D721Med (cell line): Measurements from ENCODE around the gene C16orf92.
A peak's percentile ranks its signal among the peaks of the same experiment; 100 is the strongest.

Experiments used
- DNase-seq: peaks from one replicate; pipeline ENCODE4 v3.0.0; 2011; ENCODE audit warnings: low spot score; ENCODE audit not compliant: insufficient read length
- FAIRE-seq: peaks from 2 replicates; lab custom pipeline; 2011; peaks lifted over from hg19 to GRCh38; lab: Jason Lieb, UNC
- TF ChIP-seq, protein P1 (sequence below): IDR thresholded peaks from 2 replicates; pipeline ENCODE4 v1.5.1; 2012; ENCODE audit warnings: mild to moderate bottlenecking, control low read depth; ENCODE audit not compliant: insufficient read depth; ENCODE audit errors: missing control alignments

Gene C16orf92

GRCh38 chr16:29994600-29995323, 28.2 kb upstream of the C16orf92 start:
- TF ChIP-seq, protein P1, sequence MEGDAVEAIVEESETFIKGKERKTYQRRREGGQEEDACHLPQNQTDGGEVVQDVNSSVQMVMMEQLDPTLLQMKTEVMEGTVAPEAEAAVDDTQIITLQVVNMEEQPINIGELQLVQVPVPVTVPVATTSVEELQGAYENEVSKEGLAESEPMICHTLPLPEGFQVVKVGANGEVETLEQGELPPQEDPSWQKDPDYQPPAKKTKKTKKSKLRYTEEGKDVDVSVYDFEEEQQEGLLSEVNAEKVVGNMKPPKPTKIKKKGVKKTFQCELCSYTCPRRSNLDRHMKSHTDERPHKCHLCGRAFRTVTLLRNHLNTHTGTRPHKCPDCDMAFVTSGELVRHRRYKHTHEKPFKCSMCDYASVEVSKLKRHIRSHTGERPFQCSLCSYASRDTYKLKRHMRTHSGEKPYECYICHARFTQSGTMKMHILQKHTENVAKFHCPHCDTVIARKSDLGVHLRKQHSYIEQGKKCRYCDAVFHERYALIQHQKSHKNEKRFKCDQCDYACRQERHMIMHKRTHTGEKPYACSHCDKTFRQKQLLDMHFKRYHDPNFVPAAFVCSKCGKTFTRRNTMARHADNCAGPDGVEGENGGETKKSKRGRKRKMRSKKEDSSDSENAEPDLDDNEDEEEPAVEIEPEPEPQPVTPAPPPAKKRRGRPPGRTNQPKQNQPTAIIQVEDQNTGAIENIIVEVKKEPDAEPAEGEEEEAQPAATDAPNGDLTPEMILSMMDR = no peak
- FAIRE-seq (no peak), DNase-seq (no peak)

DNA sequence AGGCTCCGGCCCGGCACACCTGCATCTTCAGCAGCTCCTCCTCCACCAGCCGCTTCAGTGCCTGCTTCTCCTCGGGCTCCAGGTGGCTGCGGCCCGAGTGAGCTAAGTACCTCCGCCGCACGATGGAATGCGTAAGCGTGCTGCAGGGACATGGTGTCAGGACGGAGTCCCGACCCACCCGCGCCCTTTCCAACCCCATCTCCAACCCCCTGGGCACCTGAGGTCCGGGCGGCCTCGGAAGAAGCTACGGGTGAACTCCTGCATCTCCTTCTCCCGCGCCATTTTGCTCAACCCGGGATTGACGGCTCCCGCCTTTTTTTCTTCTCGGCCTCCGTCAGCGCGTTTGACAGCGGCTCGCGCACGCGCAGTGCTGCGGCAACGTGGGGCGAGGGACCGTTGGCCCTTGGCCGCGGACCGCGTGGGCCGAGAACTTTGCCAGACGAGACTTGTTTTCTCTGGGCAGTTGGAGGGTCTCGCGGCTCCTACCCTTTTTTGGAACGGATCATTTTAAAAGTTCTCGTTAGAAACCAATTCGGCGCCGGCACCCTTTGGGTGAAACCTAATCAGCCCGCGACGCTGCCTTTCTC, 27.6 kb upstream of the C16orf92 start, which contains the start of gene HIRIP3:
HIRIP3 (minus strand) TSS at position 294 of the 587 bp plus-strand sequence; CDS start at position 282, 12 bp downstream.
- FAIRE-seq (no peak), DNase-seq (peak; percentile 96)
- TF ChIP-seq, protein P1 = no peak

- TF ChIP-seq, protein P1 = no peak
- DNase-seq (peak; percentile 97), FAIRE-seq (no peak)
Measured at GRCh38 chr16:29995911-29996765, 26.9 kb upstream of the C16orf92 start, which contains the start of gene INO80E. INO80E (plus strand) TSS chr16:29996241; CDS start chr16:29996311, 70 bp downstream.

GRCh38 chr16:29996766-29997250, 26.2 kb upstream of the C16orf92 start:
- FAIRE-seq (no peak), DNase-seq (no peak)

DNA sequence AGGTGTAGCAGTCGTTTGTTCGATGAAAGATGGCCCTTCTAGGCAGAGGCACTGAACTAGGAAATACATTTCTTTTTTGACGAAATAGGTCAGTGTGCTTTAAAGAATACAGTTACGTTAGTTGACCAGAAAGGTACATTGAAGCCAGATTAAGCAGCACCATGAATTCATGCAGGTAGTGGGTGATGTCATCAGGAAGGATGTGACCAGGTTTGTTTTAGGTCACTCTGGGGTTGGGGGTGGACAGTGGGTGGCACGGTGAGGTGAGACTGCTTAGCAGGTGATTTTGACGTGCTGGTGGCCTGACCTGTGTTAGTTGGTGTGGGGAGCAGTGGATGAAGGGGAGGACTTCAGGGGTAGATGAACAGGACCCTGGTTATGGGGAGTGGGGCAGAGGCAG, 23.4 kb upstream of the C16orf92 start:
- TF ChIP-seq, protein P1 = no peak
- FAIRE-seq (no peak), DNase-seq (no peak)

More at GRCh38 chr16:29996766-29997250, 26.2 kb upstream of the C16orf92 start:
- TF ChIP-seq, protein P1 = no peak

- FAIRE-seq (no peak), DNase-seq (no peak)
- TF ChIP-seq, protein P1 = no peak
Measured at GRCh38 chr16:30000735-30001631, 22.0 kb upstream of the C16orf92 start.
